ENCODE results near the gene GAS2L3. TPM values are rescaled to one million over a fixed set of nuclear protein-coding genes. Genes with fewer than 3 reads are reported as not detected.

The GAS2L3 gene
- total and polyA plus RNA-seq, 2 of the 13 experiments (the other 11 are each of a cell fraction or from before 2014, with no cell fraction given) = 7.0 to 20.8 TPM

DNA sequence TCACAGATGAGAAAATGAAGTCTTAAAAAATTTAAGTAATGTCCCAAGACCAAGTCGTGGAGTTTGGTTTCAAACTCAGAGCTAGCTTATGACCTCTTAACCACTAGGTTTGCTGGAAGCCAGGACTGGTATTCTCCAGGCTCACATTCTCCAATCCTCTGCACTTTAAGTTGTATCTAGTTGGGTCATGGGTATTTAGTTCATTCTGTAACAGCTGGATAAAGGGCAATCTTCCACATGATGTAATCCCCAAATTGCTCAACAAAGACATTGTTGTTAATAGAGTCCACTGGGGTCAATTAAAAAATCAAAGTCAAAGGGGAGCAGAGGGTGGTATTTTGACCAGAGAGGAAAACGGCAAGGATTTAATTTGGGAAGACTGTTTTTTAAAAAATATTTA is 17.8 kb upstream of the GAS2L3 start (continued):
- TF ChIP-seq, protein P1, sequence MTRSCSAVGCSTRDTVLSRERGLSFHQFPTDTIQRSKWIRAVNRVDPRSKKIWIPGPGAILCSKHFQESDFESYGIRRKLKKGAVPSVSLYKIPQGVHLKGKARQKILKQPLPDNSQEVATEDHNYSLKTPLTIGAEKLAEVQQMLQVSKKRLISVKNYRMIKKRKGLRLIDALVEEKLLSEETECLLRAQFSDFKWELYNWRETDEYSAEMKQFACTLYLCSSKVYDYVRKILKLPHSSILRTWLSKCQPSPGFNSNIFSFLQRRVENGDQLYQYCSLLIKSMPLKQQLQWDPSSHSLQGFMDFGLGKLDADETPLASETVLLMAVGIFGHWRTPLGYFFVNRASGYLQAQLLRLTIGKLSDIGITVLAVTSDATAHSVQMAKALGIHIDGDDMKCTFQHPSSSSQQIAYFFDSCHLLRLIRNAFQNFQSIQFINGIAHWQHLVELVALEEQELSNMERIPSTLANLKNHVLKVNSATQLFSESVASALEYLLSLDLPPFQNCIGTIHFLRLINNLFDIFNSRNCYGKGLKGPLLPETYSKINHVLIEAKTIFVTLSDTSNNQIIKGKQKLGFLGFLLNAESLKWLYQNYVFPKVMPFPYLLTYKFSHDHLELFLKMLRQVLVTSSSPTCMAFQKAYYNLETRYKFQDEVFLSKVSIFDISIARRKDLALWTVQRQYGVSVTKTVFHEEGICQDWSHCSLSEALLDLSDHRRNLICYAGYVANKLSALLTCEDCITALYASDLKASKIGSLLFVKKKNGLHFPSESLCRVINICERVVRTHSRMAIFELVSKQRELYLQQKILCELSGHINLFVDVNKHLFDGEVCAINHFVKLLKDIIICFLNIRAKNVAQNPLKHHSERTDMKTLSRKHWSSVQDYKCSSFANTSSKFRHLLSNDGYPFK (CRISPR knock-in tag; IDR thresholded peaks at IDR 0.05; ENCODE audit: borderline replicate concordance) = no peak
- no peak for TF ChIP-seq IKZF1 (IDR thresholded peaks at IDR 0.05)
- TF ChIP-seq ZNF160 (CRISPR knock-in tag; IDR thresholded peaks at IDR 0.05) = no peak
- TF ChIP-seq ZNF205 (CRISPR knock-in tag; IDR thresholded peaks at IDR 0.05) = no peak
- TF ChIP-seq, protein P2, sequence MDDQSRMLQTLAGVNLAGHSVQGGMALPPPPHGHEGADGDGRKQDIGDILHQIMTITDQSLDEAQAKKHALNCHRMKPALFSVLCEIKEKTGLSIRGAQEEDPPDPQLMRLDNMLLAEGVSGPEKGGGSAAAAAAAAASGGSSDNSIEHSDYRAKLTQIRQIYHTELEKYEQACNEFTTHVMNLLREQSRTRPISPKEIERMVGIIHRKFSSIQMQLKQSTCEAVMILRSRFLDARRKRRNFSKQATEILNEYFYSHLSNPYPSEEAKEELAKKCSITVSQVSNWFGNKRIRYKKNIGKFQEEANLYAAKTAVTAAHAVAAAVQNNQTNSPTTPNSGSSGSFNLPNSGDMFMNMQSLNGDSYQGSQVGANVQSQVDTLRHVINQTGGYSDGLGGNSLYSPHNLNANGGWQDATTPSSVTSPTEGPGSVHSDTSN (CRISPR knock-in tag; IDR thresholded peaks at IDR 0.05; ENCODE audit: borderline replicate concordance) = no peak
- no peak for TF ChIP-seq SOX6 (IDR thresholded peaks at IDR 0.05)
- peak; percentile 73 for TF ChIP-seq SOX6 (CRISPR knock-in tag; IDR thresholded peaks at IDR 0.05)
- TF ChIP-seq, protein P3, sequence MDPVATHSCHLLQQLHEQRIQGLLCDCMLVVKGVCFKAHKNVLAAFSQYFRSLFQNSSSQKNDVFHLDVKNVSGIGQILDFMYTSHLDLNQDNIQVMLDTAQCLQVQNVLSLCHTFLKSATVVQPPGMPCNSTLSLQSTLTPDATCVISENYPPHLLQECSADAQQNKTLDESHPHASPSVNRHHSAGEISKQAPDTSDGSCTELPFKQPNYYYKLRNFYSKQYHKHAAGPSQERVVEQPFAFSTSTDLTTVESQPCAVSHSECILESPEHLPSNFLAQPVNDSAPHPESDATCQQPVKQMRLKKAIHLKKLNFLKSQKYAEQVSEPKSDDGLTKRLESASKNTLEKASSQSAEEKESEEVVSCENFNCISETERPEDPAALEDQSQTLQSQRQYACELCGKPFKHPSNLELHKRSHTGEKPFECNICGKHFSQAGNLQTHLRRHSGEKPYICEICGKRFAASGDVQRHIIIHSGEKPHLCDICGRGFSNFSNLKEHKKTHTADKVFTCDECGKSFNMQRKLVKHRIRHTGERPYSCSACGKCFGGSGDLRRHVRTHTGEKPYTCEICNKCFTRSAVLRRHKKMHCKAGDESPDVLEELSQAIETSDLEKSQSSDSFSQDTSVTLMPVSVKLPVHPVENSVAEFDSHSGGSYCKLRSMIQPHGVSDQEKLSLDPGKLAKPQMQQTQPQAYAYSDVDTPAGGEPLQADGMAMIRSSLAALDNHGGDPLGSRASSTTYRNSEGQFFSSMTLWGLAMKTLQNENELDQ (CRISPR knock-in tag; IDR thresholded peaks at IDR 0.05; ENCODE audit: borderline replicate concordance) = no peak
- TF ChIP-seq, protein P4, sequence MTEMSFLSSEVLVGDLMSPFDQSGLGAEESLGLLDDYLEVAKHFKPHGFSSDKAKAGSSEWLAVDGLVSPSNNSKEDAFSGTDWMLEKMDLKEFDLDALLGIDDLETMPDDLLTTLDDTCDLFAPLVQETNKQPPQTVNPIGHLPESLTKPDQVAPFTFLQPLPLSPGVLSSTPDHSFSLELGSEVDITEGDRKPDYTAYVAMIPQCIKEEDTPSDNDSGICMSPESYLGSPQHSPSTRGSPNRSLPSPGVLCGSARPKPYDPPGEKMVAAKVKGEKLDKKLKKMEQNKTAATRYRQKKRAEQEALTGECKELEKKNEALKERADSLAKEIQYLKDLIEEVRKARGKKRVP (CRISPR knock-in tag; IDR thresholded peaks at IDR 0.05) = peak in 1 of 2 experiments; percentile 90; a peak in 2 of 4 replicates
- TF ChIP-seq, protein P5, sequence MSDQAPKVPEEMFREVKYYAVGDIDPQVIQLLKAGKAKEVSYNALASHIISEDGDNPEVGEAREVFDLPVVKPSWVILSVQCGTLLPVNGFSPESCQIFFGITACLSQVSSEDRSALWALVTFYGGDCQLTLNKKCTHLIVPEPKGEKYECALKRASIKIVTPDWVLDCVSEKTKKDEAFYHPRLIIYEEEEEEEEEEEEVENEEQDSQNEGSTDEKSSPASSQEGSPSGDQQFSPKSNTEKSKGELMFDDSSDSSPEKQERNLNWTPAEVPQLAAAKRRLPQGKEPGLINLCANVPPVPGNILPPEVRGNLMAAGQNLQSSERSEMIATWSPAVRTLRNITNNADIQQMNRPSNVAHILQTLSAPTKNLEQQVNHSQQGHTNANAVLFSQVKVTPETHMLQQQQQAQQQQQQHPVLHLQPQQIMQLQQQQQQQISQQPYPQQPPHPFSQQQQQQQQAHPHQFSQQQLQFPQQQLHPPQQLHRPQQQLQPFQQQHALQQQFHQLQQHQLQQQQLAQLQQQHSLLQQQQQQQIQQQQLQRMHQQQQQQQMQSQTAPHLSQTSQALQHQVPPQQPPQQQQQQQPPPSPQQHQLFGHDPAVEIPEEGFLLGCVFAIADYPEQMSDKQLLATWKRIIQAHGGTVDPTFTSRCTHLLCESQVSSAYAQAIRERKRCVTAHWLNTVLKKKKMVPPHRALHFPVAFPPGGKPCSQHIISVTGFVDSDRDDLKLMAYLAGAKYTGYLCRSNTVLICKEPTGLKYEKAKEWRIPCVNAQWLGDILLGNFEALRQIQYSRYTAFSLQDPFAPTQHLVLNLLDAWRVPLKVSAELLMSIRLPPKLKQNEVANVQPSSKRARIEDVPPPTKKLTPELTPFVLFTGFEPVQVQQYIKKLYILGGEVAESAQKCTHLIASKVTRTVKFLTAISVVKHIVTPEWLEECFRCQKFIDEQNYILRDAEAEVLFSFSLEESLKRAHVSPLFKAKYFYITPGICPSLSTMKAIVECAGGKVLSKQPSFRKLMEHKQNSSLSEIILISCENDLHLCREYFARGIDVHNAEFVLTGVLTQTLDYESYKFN (CRISPR knock-in tag; conservative IDR thresholded peaks at IDR 0.05) = peak; percentile 53
- no peak for TF ChIP-seq ZNF235 (CRISPR knock-in tag; IDR thresholded peaks at IDR 0.05; ENCODE audit: borderline replicate concordance)
- TF ChIP-seq ISL2 (CRISPR knock-in tag; IDR thresholded peaks at IDR 0.05) = no peak
